Right ventricle myocardium inferior (tissue), 1 donor: ENCODE data around the gene INPP5A. TPM values are rescaled to one million over a fixed set of nuclear protein-coding genes. Genes with fewer than 3 reads are reported as not detected.
"Not testable (repeated sequence)": the region's sequence is repeated elsewhere in the genome, so short reads cannot be mapped to it uniquely, and the experiment has no call there.

ENCODE experiments used
- ATAC-seq: fragments of 200-7000 bp; cut with Tn5 transposase; one replicate; pipeline ENCODE4 v1.9.1; 2020; ENCODE audit warnings: mild to moderate bottlenecking, moderate library complexity
- DNase-seq: peaks from one replicate; pipeline ENCODE4 v3.0.0; 2021; ENCODE audit errors: missing footprints
- intact Hi-C: fragments of 100-400 bp; cut with DNase I; formaldehyde crosslinking; loops from one replicate; pipeline ENCODE4 v1.11.0; 2022
- total RNA-seq: library from RNA; stranded (reverse); fragmentation: NEBNext Ultra II Directional; extraction: Animal tissue kit (Norgen Biotek cat#: 25700); gene quantifications from one replicate; pipeline ENCODE4 v1.2.1, GENCODE V29; 2021
- donor health status: DM: no; HTN: yes; CAD: no; lungs with severe emphysema.

The INPP5A gene
- total RNA-seq, 1 donor from 2014 or later, result 108 TPM

- intact Hi-C loops, result no loop called here
- ATAC-seq, result no peak
- no peak for DNase-seq
Measured at GRCh38 chr10:132807621-132808049, 270.0 kb downstream of the INPP5A start.

GRCh38 chr10:132808383-132809231 lies 271.0 kb downstream of the INPP5A start:
- DNase-seq (no peak), ATAC-seq (no peak)
- intact Hi-C loops, result no loop called here

DNA sequence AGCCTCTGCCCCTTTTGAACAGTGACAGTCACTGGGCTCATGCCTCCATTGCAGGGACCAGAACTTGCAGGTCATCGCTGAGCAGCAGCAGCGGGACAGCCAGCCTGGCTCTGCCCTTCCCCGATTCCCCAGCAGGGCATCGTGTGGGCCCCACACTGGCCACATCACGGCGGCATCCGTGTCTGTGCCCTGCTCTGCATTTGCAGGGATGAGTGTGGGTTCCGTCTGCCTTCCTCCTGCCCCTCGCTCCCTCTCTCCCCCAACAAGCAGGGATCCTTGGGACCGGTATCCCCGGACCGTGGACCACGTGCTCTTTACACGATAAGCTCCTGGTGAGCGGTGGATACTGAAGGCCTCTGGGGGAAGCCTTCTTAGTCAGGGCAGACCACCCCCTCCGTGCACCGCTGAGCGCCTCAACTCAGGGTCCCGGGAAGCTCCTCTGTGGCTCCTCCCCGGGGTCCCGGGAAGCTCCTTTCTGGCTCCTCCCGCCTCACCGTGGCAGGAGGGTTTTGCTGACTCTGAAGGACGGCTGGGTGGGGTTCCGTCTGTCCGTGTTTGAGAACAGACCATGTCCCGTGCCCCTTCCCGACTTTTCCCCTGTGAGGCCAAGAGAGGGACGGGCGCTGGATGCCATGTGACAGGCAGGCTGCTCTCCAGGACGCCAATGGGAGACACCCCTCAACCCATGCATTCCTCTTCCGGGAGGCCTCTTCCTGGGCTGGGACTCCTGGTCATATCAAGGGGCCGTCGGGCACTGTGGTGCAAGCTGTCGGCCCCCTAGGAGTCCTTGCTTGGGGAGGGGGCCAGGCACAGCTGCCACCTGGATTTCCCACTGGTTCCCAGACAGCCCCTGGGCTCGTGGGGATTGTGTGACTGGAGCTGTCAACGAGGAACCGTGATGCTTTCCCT lies 271.9 kb downstream of the INPP5A start:
- intact Hi-C loops, result no loop called here
- ATAC-seq (no peak), DNase-seq (no peak)

- ATAC-seq (no peak), DNase-seq (no peak)
- intact Hi-C loops, result no loop called here
Measured at GRCh38 chr10:132810141-132810806, 272.7 kb downstream of the INPP5A start.

- no peak for DNase-seq
- ATAC-seq, result peak; percentile 17
- intact Hi-C loops, result no loop called here
Measured at GRCh38 chr10:132810807-132811700, 273.5 kb downstream of the INPP5A start.

DNA sequence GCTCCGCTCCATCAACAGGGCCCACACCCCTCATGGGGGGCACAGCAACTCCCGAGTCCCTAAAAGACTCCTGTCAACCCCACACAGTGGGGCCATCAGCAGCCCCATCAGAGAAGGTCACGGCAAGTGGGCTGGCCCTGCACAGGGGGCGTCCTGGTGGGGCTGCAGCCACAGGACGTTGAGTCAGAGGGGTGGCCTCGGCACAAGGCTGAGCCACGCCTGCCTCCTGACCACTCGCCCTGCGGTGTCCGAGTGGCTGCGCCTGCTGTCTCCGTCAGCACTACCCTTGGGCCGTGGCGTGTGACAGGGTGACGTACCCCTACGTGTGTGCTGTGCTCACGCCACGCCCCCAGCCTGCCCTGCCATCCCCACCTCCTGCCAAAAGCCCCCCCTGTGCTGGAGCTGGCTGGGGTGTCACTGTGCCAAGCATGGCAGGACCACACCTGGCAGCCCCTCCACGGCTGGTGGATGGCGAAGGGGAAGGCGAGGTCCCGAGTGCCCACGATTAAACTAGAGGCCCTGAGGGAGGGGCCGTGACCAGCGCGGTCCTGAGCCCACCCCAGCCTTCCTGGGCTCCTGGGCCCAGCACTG lies 274.4 kb downstream of the INPP5A start:
- no peak for DNase-seq

DNA sequence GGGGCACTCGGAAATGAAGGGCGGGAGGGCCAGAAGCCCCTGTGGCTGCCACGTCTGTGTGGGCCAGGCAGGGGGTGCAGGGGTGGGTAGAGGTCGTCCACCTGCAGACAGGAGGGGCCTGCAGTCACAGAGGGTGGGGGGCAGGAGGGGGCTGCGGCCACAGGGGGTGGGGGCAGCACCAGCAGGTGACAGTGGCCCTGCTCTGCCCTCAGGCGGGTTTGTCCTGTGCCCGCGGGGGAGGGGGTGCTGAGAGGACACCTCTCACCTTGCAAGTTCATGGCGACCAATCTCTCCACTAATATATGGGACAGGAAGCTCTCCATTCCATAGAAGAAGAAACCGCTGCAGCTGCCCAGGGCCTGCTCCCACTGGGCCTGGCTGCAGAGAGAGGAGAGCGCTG lies 274.9 kb downstream of the INPP5A start:
- no peak for ATAC-seq
- intact Hi-C loops, result no loop called here
- DNase-seq, result no peak

More for the DNA sequence above, 274.4 kb downstream of the INPP5A start:
- no peak for ATAC-seq
- intact Hi-C loops, result no loop called here

DNA sequence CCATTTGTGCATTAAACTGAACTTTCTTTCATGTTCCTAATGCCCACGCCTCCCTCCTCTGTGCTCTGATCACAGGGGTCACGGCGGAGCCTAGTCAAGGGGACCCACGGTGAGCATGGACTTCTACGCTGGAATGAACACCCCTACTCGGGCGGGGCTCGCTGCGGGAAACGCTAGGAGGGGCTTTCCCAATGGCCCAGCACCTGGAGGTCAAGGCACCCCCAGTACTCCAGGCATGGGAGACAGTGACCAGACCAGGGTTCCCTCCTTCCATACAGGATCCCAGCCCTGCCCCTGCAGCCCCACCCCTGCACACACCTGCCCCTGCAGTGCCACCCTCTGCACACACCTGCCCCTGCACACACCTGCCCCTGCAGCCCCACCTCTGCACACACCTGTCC lies 275.4 kb downstream of the INPP5A start:
- no peak for DNase-seq
- ATAC-seq, result no peak
- intact Hi-C loops, result no loop called here

DNA sequence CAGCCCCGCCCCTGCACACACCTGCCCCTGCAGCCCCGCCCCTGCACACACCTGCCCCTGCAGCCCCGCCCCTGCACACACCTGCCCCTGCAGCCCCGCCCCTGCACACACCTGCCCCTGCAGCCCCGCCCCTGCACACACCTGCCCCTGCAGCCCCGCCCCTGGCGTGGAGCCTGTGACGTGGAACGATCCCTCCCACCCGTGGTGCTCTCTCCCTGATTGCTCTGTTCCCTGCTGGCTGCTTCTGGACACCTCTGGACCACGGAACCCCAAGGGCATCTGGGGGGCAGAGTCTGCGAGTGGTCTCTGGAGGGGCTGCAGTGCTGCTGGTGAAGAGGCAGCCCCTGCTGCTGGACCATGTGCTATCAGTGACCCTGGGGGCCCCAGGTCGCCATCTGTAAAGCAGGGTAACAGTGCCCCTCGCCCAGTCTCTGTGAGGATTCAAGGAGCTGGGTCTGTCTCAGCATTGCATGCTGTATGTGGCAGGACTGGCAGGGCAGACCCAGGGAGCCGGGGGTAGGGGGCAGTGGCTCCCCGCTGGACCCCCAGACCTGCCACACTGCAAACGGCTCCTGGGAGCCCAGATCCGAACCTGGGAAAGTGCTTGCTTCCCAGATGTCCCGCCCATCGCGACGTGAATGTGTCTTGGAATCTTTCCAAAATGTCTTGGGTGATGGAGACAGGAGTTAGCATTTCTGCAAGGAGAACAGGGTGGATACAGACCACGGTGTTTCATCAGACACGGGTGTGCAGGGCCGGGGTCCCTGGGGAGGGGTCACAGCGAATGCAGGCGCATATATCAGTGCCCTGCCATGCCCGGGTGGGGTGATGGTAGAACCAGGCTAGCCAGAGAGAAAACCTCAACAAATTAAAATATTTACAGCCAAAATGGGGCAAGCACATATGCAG lies 276.2 kb downstream of the INPP5A start:
- ATAC-seq, result no peak
- DNase-seq, result no peak
- intact Hi-C loops, result no loop called here

DNA sequence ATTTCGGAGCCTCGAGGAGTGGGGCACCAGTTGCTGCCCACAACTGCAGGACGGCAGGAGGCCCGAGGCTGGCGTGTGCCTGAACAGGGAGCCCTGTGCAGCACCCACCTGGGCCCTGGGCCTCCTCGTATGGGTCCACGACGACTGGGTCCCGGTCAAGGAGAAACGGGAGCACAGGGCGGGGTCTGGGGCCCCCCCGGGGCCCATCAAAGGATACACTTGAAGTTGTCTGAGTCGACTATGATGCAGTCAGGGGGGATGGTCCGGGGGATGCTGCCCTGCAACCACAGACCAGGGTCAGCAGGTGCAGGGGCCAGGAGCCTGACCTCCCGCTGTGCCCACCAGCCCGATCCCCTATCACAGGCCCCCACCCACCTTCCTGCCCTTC lies 276.9 kb downstream of the INPP5A start:
- intact Hi-C loops, result no loop called here
- DNase-seq (no peak), ATAC-seq (no peak)

- DNase-seq, result peak; percentile 46
- intact Hi-C loops, result no loop called here
- ATAC-seq, result no peak
Measured at GRCh38 chr10:132815168-132815857, 277.7 kb downstream of the INPP5A start.

DNA sequence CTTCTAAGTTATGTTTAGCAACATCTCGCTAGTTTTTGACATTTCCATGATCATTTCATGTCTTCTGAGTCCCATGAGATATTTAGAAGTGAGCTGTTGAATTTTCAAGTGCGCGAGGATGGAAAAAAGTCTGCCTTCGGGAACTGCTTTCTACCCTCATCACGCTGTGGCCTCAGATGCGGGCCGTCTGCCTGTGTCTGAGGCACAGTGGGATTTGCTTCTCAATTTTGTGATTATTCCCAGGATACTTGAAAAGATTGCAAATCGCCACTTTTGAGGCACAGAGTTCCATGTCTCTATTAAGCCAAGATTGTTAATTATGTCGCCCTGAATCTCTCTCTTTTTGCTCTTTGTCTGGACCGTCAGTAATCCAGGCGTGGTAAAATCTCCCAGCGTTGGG lies 279.1 kb downstream of the INPP5A start:
- ATAC-seq (no peak), DNase-seq (no peak)
- intact Hi-C loops, result no loop called here

DNA sequence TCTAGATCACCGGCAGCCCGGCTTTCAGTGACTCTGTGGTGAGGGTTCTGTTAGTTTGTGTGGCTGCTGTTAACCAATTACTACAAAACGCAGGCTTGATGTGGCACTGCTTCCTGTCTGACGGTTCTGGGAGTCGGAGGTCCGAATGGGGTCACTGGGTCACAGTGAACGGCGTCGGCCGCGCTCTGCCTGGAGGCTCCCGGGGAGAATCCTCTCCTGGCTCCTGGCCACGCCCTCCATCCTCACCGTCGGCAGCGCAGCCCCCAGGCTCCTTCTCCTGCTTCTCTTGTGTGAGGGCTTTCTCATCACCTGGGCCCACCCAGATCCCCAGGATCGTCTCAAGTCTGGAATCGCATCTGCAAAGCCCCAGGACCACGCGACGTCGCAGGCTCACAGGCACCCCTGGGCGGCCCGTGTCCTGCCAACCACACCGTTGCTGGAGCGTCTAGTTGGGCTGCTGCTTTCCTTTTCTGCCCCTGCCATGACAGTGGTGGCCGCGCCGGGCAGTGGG lies 280.2 kb downstream of the INPP5A start:
- intact Hi-C loops, result no loop called here
- no peak for ATAC-seq
- DNase-seq, result peak; percentile 72

- ATAC-seq (no peak), DNase-seq (peak; percentile 20)
- intact Hi-C loops, result no loop called here
Measured at GRCh38 chr10:132820056-132820455, 282.5 kb downstream of the INPP5A start.

GRCh38 chr10:132825783-132826523 lies 288.4 kb downstream of the INPP5A start:
- peak; percentile 37 for DNase-seq

More at GRCh38 chr10:132825783-132826523, 288.4 kb downstream of the INPP5A start:
- intact Hi-C loops, ATAC-seq: not testable (repeated sequence)
